Femur (tissue), 1 donor: ENCODE results near the gene TSN.
A peak's percentile ranks its signal among the peaks of the same experiment; 100 is the strongest.
"Not testable (repeated sequence)": the region's sequence is repeated elsewhere in the genome, so short reads cannot be mapped to it uniquely, and the experiment has no call there.

Experiments
- DNase-seq: peaks from one replicate; pipeline ENCODE4 v3.0.0-alpha.2; 2017

Gene TSN

DNA sequence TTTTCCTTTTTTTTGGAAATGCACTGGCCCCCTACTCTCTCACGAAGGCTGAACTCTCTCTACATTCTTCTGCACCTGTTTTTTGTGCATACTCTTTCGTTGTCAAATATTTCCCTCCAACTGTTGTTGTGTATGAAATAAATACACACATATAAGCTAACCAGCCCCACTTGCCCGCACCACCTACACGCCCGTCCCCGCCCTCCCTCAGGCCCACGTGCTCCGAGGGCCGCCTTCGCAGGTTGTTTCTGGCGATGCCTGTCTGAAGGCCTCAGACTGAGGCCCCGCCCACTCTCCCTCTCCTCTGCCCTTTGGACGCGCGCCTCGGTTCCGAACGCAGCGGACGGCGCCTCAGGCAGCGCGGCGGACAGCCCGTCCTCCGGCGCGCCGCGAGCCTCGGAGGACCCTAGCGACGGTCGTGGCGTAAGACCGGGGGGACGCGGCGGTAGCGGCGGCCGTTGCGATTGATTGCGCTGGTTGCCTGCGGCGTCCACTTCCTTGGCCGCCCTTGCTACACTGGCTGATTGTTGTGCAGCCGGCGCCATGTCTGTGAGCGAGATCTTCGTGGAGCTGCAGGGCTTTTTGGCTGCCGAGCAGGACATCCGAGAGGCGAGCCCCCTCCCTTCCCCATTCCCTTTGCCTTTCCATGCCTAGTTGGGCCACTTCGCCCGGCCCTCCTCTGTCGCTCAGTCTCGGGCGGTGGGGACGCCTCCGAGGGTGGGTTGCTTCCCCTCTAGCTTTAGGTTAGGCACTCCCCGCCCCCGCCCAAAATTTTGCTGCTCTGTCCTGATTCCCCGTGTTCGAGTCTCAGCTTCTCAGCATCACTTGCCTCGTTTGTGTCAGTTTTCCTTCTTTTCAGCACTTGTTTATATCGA is at the start of gene TSN:
TSN (plus strand) TSS at position 415 of the 875 bp plus-strand sequence; CDS start at position 544, 129 bp downstream.
- peak; percentile 98 for DNase-seq

GRCh38 chr2:121705958-121706357 is 49.5 kb upstream of the TSN start:
- DNase-seq = no peak

GRCh38 chr2:121707344-121707919 is 48.0 kb upstream of the TSN start:
- no peak for DNase-seq

DNA sequence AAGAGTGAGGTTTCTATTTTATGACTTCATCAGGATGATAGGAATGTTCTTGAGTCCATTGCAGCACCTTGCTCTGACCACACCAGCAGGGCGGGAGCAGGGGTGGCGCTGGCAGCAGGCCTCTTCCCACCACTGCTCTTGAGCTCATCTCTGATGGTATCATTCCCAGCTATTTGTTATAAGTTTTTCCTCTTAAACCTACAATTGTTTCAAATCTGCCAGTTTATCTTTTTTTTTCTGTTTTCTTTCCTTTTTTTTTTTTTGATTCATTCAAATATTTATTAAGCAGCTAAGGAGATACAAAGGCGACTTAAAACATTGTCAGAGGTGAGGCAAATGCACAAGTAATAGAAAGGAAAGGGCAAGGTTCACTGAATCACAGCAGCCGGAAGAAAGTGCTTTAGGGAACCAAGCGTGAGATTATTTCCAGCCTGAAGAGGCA is 47.5 kb upstream of the TSN start:
- no peak for DNase-seq

GRCh38 chr2:121709776-121710469 is 45.5 kb upstream of the TSN start:
- no peak for DNase-seq

DNA sequence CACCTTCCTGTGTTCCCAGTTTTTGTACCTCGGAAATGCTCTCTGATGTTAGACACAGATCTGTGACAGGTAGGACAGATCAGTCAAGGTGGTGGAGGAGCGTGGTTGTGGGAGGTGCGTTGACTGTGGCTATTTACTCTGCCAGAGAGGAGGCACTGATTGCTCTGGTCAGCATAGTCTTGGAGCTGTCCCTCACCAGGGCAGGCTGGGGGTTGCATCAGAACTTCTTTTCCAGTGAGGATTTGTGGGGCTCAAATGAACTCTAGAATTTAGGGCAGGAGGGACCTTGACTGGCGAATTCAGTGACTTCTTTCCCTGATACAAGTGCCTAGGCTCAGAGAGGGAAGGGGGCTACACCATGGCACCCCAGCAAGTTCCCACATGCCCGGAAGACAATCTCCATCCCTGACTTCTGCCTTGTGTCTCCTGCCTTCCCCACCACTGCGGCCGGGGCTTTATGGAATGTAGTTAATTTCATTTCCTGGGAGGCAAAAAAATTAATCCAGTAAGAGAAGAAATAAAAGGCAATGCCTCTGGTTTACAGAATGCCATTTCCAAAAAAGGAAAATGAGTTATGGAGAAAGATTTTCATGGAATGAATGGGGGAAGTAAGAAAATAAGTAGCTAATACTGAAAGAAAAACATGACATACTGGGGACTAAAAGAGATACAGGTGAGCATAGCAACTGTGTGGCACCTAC is 44.8 kb upstream of the TSN start:
- no peak for DNase-seq

- DNase-seq = not testable (repeated sequence)
These were observed 44.0 kb upstream of the TSN start for GRCh38 chr2:121711481-121711880.

DNA sequence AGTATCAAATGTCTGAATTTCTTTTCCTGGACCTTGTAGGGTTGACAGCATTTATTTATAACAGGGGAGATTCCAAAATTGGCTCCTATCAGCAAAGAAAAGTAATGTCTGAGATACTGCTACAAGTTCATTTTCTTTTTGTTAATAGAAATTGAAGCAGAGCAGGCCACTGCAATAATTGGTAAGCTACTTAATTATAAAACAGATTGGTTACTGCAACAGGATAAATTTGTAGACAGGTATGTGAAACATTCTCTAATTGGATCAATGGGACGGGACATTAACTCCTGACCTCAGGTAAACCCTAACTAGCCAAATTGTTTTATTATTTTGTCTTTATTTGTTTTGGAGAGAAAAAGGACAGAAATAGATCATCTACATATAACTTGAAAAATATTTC is 39.3 kb upstream of the TSN start:
- DNase-seq = no peak

- DNase-seq = no peak
These were observed 37.9 kb upstream of the TSN start for GRCh38 chr2:121717529-121717928.

DNA sequence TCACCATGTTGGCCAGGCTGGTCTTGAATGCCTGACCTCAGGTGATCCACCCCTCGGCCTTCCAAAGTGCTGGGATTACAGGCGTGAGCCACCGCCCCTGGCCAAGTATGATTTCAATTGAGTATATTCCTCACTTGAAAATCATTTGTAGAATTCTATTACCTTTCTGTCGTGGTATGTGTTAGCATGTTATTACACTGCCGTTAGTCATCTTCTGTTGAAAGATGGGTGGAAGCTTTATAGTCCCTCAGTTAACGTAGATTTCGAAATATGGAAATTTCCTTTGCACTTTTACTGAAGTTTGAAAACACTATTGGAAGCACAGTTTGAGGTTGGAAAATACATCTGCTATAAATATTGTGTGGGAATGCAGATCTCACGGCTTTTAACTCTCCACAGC is 33.5 kb upstream of the TSN start:
- DNase-seq = no peak

GRCh38 chr2:121722479-121722878 is 33.0 kb upstream of the TSN start:
- DNase-seq = no peak

DNA sequence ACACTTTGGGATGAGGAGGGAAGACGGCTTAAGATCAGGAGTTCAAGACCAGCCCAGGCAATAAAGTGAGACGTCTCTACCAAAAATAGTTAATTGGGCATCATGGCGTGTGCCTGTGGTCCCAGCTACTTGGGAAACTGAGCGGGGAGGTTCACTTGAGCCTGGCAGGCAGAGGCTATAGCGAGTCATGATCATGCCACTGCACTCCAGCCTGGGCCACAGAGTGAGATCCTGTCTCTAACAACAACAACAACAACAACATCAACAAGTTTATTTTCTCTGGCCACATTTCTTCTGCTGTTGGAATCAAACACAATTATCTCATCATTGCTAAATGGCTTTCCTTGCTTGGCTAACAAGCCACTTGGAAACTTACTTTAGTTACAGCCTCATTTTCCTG is 32.1 kb upstream of the TSN start:
- DNase-seq = no peak

DNA sequence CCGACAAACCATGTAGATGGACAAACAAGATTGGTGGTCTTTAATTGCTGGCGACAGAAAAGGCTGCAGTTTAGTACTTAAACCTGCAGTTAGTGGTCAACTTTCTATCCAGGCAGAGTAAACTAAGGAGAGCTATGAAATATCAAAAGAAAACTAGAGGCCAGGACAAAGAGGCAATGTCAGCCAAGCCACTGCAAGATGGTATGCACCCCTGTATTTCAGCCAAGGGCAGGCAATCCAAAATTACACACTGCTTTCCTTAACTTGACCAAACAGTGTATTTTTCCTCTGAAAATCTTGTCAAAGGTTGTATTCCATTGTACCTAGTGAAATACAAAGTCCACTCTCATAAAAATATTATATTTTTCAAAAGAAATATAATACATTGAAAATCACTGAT is 28.1 kb upstream of the TSN start:
- no peak for DNase-seq

DNA sequence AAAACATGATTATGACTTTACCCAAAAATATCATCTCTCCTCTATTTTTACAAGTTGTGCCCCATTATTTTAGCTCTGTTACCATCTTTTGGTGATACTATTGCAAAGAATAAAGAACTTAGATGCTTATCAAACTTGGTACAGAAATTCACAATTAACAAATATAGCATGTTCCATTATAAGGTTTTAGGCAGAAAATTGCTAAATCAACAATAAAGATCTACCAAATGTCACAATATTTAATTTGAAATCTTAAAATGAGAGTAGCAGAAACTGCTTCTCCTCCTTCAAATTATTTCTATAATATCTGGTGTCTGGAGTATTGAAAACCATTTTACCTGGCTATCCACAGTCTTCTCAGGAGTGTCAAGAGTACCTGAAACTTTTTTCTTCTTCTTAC is 27.5 kb upstream of the TSN start:
- DNase-seq = no peak

GRCh38 chr2:121731366-121731765 is 24.1 kb upstream of the TSN start:
- DNase-seq = no peak

DNA sequence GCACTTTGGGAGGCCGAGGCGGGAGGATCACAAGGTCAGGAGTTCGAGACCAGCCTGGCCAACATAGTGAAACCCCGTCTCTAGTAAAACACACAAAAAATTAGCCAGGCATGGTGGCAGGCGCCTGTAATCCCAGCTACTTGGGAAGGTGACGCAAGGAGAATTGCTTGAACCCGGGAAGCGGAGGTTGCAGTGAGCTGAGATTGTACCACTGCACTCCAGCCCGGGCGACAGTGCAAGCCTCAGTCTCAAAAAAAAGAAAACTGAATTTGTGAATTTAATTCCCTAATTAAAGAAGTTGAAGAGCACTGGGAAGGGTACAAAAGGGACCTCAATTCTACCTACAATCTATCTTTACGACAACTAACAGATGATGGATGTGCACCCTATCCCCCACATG is 20.9 kb upstream of the TSN start:
- DNase-seq = not testable (repeated sequence)

- no peak for DNase-seq
These were observed 19.9 kb upstream of the TSN start for GRCh38 chr2:121735518-121736074.

- DNase-seq = no peak
These were observed 19.4 kb upstream of the TSN start for GRCh38 chr2:121736140-121736461.

- DNase-seq = peak; percentile 100
These were observed 18.8 kb upstream of the TSN start, which contains the start of gene NIFK for GRCh38 chr2:121736462-121737336. Gene NIFK, minus strand, starts transcription at chr2:121736875. Its CDS starts 25 bp downstream, at chr2:121736850.

- DNase-seq = no peak
These were observed 14.5 kb upstream of the TSN start for GRCh38 chr2:121740973-121741372.

DNA sequence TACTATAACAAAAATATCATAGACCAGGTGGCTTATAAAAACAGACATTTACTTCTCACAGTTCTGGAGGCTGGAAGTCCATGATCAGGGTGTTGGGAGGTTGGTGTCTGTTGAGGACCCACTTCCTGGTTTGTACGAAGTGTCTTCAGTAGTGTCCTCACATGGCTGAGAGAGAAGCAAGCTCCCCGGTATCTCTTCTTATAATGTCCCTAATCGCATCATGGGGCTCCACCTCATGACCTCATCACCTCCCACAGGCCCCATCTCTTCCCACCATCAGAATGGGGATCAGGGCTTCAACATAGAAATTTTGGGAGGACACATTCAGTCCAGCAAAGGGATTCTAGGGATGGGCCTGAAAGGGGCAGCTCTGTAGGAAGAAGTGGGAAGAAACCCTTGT is 14.0 kb upstream of the TSN start:
- DNase-seq = no peak

GRCh38 chr2:121746071-121746578 is 9.3 kb upstream of the TSN start:
- DNase-seq = no peak
